WERI-Rb-1 (cell line): ENCODE measurements around the gene REXO5.
"Not testable (repeated sequence)": the region's sequence is repeated elsewhere in the genome, so short reads cannot be mapped to it uniquely, and the experiment has no call there.

Source experiments
- DNase-seq: peaks from one replicate; pipeline ENCODE4 v3.0.0-alpha.2; 2020
- H3K27ac ChIP-seq: fragments of 250-450 bp; sonication (Bioruptor Pico); 2 replicates; pipeline ENCODE4 v1.5.1; 2020; ENCODE audit warnings: mild to moderate bottlenecking, moderate library complexity
- H3K27me3 ChIP-seq: fragments of 250-450 bp; sonication (Bioruptor Pico); 2 replicates; pipeline ENCODE4 v1.5.1; 2021; ENCODE audit warnings: mild to moderate bottlenecking, low read depth, moderate library complexity; ENCODE audit not compliant: insufficient read depth, severe bottlenecking
- H3K36me3 ChIP-seq: fragments of 250-450 bp; sonication (Bioruptor Pico); 2 replicates; pipeline ENCODE4 v1.5.1; 2020; ENCODE audit warnings: mild to moderate bottlenecking, moderate library complexity
- H3K4me3 ChIP-seq: 2 replicates; pipeline ENCODE4 v1.5.1; 2011; ENCODE audit warnings: low read depth, mild to moderate bottlenecking, control low read depth, low read length
- H3K9me3 ChIP-seq: fragments of 250-450 bp; sonication (Bioruptor Pico); 2 replicates; pipeline ENCODE4 v1.5.1; 2021; ENCODE audit warnings: mild to moderate bottlenecking, moderate library complexity; ENCODE audit not compliant: severe bottlenecking
- TF ChIP-seq, protein P1 (sequence below): IDR thresholded peaks from 2 replicates; pipeline ENCODE4 v1.5.1; 2011; ENCODE audit warnings: low read depth, mild to moderate bottlenecking, control low read depth, inconsistent platforms, low read length

REXO5 gene

GRCh38 chr16:20763461-20764232, 42.7 kb upstream of the REXO5 start, which contains the start of gene ACSM3:
ACSM3 (plus strand) TSS chr16:20764014; CDS start chr16:20770035, 6,021 bp downstream.
- Histone ChIP-seq H3K27me3 (no peaks in the 10 kb centered on the region), H3K9me3 (no peaks in the 10 kb centered on the region), H3K36me3 (no peaks in the 10 kb centered on the region), H3K27ac (no peak within 1 kb of the TSS), H3K4me3 (no peak within 1 kb of the TSS)
- DNase-seq = no peak
- TF ChIP-seq, protein P1, sequence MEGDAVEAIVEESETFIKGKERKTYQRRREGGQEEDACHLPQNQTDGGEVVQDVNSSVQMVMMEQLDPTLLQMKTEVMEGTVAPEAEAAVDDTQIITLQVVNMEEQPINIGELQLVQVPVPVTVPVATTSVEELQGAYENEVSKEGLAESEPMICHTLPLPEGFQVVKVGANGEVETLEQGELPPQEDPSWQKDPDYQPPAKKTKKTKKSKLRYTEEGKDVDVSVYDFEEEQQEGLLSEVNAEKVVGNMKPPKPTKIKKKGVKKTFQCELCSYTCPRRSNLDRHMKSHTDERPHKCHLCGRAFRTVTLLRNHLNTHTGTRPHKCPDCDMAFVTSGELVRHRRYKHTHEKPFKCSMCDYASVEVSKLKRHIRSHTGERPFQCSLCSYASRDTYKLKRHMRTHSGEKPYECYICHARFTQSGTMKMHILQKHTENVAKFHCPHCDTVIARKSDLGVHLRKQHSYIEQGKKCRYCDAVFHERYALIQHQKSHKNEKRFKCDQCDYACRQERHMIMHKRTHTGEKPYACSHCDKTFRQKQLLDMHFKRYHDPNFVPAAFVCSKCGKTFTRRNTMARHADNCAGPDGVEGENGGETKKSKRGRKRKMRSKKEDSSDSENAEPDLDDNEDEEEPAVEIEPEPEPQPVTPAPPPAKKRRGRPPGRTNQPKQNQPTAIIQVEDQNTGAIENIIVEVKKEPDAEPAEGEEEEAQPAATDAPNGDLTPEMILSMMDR = no peak

DNA sequence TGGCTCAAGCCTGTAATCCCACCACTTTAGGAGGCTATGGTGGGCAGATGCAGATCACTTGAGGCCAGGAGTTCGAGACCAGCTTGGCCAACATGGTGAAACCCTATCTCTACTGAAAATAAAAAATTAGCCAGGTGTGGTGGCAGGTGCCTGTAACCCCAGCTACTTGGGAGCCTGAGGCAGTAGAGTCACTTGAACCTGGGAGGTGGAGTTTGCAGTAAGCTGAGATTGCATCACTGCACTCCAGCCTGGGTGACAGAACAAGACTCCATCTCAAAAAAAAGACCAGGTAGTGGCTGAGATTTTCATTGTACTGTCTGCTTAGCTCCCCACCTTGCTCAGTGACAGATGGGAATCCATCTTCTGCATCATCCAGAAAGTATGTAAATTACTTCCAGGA, 41.9 kb upstream of the REXO5 start:
- H3K27me3 ChIP-seq, H3K9me3 ChIP-seq, H3K27ac ChIP-seq, H3K36me3 ChIP-seq, H3K4me3 ChIP-seq, DNase-seq: not testable (repeated sequence)

DNA sequence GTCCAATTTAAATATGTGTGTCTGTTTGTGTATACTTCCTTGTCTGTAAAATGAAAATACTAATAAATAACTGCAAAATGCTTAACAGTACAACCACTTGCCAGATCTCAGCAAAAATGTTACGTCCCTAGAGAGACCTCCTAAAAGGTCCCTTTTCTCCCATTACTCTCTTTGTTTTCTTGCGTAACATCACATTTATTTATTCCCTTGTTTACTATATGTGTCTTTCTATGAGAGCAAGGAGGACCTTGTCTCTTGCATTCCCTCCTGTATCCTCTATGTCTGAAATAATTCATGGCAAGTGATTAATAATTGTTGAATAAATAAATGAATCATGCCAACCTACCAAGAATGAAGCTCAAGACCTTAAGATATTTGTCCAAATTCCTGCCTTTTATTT, 40.6 kb upstream of the REXO5 start:
- TF ChIP-seq, protein P1 = no peak
- Histone ChIP-seq H3K27ac (no peak overlapping the region), H3K27me3 (no peaks in the 10 kb centered on the region), H3K4me3 (no peak overlapping the region), H3K9me3 (no peaks in the 10 kb centered on the region), H3K36me3 (no peaks in the 10 kb centered on the region)
- no peak for DNase-seq

- no peaks in the 10 kb centered on the region for H3K27me3 ChIP-seq
- no peak overlapping the region for H3K27ac ChIP-seq
- TF ChIP-seq, protein P1 = no peak
- H3K36me3 ChIP-seq = no peaks in the 10 kb centered on the region
- H3K4me3 ChIP-seq = no peak overlapping the region
- H3K9me3 ChIP-seq = no peaks in the 10 kb centered on the region
- DNase-seq = no peak
These were observed 40.0 kb upstream of the REXO5 start for GRCh38 chr16:20766294-20766693.

- Histone ChIP-seq H3K36me3 (no peaks in the 10 kb centered on the region), H3K27ac (no peak overlapping the region), H3K4me3 (no peak overlapping the region), H3K27me3 (no peaks in the 10 kb centered on the region), H3K9me3 (no peaks in the 10 kb centered on the region)
- TF ChIP-seq, protein P1 = no peak
- no peak for DNase-seq
These were observed 38.8 kb upstream of the REXO5 start for GRCh38 chr16:20767577-20767976.

DNA sequence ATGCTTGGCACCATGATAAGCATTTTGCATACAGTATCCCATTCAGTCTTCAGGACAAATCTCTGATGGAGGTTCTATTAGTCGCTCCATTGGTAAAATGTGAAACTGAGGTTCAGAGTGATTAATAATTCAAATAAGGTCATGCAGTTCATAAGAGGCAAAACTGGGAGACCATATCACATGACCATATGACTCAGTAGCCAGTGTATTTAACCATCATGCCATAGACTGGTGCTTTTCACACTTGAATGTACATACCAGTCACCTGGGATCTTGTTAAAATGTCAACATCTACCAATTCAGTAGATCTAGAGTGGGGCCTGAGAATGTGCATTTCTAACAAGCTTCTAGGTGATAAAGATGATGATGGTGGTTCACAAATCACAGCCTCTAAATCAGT, 38.2 kb upstream of the REXO5 start:
- DNase-seq = no peak
- Histone ChIP-seq H3K27me3 (no peaks in the 10 kb centered on the region), H3K9me3 (no peaks in the 10 kb centered on the region), H3K36me3 (no peaks in the 10 kb centered on the region), H3K4me3 (no peak overlapping the region), H3K27ac (no peak overlapping the region)
- TF ChIP-seq, protein P1 = no peak
